HG02870 (cell line): ENCODE data around the gene TRDN.
"Not testable (repeated sequence)": the region's sequence is repeated elsewhere in the genome, so short reads cannot be mapped to it uniquely, and the experiment has no call there.

Experiments used
- ATAC-seq: cut with Tn5 transposase; IDR thresholded peaks from one replicate; pipeline ENCODE4 v1.9.1; 2021; ENCODE audit warnings: mild to moderate bottlenecking, moderate library complexity; ENCODE audit not compliant: unreplicated experiment

Gene TRDN

DNA sequence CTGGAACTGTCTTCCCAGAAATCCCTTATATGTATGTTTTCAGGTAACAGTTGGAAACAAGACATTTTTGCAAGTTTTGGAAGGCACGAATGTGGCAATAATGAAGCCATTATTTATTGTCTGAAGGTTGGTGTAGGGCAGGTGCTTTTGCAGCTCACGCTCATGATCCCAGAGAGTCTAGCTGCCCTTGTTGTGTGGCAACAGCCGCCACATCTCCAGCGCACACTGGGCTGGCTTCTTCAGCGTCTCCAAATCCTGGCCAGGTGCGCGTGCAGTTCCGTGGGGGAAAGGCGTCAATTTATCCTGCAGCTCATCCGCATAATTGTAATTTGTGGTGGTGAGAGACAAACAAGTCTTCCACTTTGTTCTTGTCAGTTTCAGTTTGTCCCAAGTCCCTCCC lies 71.2 kb downstream of the TRDN start:
- no peak for ATAC-seq

DNA sequence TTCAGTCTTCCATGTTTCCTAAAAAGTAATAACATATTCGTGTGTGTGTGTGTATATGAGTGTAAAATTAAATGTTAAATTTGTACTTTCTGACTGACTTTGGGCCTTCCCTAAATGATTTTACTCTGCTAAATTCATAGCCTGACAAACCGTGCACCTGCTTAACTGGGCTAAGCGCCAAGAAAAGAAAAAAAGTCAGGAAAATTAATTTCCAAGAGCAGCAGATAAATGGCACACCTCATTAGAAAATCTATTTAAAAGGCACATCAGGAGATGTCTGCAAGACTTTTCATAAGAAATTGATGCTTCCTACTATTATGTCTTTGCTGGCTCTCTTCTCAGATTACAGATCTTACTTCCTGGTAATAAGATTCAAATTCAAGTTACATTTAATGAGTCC lies 72.4 kb downstream of the TRDN start:
- no peak for ATAC-seq

DNA sequence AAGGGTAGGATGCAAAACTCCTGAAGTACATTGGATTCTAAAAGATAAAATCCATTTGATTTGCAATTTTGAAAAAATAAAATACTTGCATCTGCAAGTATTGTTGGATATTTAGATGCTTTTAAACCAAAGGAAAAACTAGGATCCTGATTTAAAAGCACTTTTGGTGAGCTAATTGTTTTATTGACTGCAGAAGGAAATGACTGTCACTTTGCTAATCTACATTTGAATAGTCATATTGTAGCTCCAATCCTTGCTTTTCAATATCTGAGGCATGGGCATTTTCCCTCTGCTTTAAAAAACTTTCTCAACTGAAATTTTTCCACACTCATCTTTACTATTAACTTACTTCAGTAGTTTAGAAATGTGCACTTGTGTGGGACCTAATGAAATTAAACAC lies 74.1 kb downstream of the TRDN start:
- ATAC-seq: no peak

DNA sequence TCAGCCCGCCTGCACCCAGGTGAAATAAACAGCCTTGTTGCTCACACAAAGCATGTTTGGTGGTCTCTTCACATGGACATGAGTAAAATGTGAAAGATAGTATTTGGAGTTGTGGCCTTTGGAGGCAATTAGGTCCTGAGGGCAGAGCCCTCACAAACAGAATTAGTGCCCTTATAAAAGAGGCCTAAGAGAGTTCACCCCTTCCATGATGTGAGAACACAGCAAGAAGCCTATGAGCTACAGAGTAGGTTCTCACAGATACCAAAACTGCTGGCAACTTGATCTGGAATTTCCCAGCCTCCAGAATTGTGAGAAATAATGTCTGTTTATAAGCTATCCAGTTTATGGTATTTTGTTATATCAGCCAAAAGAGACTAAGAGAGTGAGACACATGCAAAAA lies 74.5 kb downstream of the TRDN start:
- no peak for ATAC-seq

DNA sequence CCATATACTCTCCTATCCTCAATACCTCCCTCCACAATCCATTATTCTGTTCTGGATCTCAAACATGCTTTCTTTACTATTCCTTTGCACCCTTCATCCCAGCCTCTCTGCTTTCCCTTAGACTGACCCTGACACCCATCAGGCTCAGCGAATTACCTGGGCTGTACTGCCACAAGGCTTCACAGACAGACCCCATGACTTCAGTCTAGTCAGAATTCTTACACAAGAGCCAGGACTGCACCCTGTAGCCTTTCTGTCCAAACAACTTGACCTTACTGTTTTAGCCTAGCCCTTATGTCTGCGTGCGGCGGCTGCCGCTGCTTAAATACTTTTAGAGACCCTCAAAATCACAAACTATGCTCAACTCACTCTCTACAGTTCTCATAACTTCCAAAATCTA lies 76.9 kb downstream of the TRDN start:
- not testable (repeated sequence) for ATAC-seq

DNA sequence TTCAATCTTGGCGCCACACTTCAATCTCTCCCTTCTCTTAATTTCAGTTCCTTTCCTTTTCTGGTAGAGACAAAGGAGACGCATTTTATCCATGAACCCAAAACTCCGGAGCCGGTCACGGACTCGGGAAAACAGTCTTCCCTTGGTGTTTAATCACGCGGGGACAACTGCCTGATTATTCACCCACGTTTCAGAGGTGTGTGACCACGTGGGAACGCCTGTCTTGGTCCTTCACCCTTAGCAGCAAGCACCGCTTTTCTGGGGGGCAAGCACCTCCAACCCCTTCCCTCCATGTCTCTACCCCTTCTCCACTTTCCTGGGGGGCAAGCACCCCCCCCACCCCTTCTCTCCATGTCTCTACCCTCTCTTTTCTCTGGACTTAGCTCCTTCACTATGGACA lies 79.3 kb downstream of the TRDN start:
- not testable (repeated sequence) for ATAC-seq

DNA sequence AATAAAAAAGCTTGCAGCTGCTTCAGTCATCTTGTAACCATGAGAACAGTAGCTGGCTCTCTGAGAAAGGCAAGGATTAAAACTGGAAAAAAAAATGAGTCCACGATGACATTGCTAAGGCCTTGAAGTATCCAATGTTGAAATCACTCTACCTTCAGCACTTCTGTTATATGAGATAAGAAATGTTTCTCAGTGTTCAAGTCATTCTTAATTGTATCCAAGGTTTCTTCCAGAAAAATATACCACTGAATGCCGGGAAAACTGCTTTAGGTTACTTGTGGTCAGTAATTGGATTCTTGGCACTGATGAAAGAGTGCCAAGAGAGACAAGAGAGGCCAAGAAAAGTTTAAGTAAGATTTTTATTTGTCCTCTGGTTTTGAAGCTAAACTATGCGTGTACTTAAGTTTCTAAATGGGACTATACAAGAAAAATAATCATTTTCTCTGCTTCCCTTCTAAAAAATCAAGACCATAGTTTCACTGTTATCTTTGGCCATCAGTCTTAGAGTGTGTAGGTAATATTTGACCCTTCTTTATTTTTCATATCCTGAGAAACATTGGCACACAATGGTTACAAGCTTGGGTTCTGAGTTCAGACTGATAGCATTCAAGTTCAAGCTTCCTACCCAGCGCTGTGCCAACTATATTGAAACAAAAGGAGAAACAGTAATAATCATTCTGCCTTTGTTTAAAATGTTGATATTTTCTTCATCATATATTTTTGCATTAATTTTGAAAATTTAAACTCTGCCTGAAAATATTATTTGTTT lies 84.6 kb downstream of the TRDN start:
- ATAC-seq: no peak

DNA sequence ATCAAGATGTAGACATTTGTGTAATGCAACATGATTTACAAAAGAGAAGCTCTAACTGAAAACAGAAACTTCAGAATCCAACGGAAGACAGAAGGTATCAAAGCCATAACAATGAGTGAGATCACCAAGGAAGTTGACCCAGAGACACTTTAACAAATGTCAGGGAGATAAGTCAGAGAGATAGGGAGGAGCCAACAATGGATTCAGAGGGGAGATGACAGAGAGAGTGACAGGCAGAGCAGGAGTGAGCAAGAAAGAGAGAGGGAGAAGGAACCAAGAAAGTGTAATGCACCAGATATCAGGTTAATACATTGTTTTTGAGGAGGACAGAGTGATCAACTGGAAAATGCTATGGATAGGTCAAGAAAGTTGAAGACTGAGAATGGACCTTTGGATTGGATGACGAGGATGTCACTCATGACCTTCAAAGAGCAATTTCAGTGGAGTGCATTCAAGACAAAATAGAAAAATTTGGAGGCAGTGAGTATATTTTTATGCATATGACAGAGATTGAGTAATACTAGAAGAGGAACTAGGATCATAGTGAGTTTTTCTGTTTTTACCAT lies 86.6 kb downstream of the TRDN start:
- no peak for ATAC-seq

DNA sequence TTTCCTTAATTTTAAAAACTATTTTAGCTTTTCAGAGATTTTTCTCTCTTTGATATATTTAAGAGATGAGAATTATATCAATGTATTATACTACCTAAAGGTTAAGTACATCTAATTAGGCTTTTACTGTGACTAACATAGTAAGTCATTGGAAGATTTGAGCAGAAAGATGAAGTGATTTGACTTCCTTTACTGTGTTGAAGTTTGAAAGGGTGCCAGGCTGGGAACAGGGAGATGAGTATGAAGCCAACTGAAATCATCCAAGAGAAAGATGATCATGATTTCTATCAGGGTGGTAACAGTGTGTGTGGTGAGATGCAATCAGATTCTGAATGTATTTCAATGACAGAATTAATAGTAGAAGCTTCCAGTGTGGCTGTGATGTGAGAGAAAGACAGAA lies 87.3 kb downstream of the TRDN start:
- ATAC-seq: no peak

DNA sequence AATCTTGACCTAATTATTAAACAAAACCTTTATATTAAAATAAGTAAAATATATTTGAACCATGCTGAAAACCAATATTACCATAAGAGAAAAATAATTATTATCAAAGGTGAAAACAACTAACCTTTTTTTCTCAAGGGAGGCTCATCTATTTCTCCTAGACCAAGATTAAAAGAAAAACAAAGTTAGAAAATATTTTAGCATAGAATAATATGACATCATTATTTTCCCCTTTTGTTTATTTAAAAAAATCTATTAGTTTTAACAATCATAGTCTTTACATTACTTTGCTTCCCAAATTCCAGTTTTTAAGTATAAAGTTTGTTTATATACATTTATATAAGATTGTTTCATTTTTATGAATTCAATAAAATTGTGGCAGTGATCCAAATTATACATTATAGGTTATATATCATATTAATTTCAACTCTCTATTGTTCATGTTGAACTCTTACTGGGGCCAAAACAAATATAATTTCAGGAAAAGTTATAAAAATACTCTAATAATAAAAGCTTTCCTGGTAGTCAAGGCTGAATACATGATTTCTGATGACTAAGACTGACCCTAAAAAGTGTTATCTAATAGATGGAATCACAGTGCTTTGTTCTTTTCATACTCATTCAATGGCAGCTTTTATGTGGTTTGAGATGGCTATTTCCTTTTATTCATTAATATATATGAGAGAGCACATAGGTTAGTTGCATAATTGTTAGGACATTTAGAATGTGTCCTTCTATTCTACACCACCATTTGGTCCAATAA lies 89.4 kb downstream of the TRDN start:
- ATAC-seq: no peak

DNA sequence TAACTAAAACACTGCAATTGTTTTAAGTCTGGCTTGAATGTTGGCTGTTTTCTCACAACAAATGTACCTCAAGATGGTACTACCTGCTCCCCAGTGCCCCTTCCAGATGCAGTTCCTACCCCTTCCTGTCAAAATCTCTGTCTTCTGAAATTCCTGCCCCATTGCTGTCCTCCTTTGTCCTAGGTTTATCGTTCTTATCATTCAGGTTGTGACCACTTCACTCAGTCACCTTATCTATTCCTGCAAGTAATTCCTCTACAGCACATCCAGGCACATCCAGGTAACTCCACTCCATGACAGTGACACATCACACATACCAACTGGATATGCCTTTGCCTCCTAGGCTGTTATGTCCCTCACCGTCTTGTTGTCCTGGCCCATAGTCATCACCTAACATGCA lies 90.2 kb downstream of the TRDN start:
- ATAC-seq: no peak

DNA sequence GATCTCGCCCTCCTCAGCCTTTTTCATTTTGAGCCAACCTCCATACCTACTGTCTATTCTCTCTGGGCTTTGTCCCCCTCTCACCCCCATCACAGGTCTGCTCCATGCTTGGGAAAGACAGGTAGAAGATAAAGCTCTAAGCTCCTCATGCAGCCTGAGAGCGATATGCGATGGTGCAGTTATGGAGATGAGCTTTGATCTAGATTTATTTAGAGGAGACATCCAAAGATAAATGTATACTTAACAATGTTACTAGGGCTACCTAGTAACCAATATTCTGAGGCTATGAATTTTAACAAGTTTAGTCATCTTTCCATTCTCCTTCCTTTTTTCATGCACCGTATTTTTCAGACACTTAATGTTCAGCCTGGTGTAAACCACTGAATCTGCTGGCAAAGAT lies 95.3 kb downstream of the TRDN start:
- no peak for ATAC-seq

DNA sequence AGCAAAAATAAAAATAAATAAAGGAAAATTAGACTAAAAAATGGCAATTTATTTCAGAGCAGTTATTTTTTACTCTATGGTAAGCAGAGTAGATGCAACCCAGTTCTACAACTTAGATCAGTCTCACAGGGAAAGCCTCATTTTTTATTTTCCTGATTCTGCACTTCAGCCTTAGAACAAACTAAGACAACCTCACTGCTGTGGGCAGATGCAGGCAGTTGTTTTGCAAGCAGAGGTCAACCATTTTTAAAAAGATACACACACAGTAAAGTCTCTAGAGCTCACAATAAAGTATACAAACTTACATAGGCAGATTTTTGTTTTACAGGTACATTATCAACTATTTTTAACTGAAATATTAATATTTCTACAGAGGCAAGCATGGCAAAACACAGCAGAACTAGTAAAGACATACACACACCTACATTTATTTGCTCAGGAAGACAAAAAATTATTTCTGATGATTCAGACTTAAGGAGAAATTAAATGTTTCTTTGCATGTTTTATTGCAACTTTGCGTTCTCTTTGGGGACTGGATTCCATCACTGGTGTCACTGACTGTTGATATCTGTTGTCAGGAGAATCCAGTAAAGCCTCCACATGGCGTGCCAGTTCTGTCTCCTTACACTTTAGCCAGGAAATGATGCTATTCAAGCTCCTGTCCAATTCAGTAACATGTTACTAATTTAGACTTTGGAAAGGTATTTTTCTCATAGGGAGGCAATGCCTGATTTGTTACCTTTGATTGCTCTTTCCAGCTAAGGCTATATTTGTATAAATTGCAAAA lies 102.7 kb downstream of the TRDN start:
- ATAC-seq: no peak

DNA sequence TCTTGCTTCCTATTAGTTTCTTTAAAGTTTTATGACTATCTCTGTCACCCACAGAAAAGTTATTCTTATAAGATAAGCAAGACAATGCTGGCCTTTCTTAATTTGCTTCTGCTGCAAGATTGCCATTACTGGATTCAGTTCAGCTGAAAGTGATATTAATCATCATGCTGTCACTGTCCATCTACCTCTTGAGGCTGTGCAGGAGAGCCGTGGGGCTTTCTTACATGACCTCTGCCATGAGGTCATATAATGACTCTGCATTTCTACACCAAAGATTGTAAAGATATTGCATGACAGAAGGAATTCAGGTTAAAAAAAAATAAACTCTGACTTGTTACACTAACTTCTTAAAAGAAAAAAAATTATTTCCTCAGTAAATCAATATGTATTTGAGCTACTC lies 106.9 kb downstream of the TRDN start:
- no peak for ATAC-seq

DNA sequence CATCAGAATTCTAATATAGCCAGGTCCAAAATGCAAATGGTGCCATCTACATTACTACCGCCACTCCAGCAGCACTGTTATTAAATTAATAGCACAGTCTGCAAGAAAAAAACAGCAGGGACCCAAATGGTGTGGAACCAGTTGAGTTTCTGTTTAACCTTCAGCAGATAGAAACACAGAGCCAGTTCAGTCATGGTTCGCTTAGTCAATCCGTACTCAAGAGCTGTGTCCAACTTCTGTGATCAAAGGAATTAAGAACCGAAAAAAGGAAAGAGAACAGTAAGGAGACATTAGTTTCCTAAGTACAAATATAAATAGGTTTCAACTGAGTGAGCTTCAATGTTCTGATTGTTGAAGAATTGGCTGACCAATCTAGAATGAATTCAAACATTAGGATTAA lies 107.7 kb downstream of the TRDN start:
- ATAC-seq: no peak

DNA sequence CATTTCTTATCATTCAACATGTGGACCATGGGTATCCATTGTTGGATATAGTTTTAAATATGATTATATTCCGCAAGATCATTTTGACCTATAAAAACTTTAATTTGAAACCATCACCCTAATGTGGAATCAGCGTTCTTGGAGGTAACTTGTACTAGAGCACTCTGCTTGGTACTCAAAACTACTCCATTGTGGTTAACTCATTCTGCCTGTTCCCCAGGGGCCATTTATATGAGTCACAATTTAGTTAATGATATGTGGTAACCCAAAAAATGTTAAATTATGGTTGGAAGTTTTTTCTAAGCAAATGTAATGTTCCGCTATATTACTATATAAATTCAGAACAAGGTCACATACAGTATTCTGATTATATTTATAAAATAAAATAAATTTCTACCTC lies 109.3 kb downstream of the TRDN start:
- no peak for ATAC-seq

DNA sequence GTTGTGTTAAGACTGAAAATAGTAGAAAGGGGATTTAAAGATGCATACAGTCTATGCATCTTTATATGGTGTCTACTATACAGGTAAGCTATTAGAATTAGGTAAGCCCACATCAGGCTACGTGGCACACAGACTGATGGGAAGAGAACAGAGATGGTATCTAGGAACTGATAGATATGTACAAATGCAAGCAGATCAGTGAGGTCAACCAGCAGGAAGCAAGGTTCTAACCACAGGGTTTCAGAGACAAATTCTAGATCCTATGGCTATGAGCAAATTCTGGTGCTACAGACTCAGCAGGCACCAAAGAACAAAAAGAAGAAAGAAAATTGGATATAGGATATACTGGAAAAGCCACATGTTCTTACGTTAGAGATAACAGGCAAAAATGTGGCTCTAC lies 110.6 kb downstream of the TRDN start:
- ATAC-seq: peak; percentile 50

DNA sequence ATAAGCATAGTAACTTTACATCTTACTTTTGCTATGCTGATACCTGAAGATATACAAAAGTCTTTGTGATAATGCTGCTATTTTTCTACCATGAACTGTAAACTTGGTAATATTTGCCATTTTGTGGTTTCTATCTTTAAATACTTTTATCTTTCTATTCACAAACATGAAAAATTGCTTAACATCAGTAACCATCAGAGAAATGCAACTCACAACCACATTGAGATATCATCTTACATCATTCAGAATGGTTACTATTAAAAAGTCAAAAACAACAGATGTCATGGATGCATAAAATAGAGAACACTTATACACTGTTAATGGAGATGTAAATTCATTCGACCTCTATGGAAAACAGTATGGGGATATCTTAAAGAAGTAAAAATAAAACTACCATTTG lies 112.0 kb downstream of the TRDN start:
- no peak for ATAC-seq

DNA sequence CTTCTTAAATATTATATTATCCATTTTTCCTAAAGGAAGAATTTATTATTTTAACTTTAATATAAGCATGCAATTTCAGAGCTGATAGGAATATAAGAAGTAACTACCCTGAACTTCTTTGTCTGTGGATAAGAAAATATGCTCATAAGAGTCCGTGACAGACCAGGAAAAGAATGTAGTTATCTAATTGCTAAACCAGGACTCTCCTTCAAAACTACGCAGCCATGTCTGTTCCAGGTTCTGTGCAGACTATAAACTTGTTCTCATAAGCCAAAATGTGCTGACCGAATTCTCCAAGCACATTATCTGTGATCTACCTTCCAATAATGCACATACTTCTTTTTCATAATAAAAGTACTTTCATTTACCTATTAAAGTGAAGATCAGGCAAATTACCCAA lies 116.5 kb downstream of the TRDN start:
- no peak for ATAC-seq

DNA sequence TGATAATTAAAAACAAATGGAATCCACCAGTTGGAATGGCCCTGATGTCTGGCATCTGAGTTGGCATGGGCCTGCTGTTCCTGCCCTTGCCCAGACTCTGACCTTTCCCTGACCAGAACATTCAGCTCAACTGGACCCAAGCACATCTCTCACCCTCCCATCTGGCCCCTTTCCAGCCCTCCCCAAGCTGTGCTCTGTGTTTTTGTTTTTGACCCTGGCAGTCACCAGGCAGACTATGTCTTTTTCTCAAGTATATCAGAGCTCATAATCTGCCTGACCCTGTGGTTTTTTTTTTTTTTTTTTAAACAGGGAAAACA lies 117.6 kb downstream of the TRDN start:
- ATAC-seq: no peak

DNA sequence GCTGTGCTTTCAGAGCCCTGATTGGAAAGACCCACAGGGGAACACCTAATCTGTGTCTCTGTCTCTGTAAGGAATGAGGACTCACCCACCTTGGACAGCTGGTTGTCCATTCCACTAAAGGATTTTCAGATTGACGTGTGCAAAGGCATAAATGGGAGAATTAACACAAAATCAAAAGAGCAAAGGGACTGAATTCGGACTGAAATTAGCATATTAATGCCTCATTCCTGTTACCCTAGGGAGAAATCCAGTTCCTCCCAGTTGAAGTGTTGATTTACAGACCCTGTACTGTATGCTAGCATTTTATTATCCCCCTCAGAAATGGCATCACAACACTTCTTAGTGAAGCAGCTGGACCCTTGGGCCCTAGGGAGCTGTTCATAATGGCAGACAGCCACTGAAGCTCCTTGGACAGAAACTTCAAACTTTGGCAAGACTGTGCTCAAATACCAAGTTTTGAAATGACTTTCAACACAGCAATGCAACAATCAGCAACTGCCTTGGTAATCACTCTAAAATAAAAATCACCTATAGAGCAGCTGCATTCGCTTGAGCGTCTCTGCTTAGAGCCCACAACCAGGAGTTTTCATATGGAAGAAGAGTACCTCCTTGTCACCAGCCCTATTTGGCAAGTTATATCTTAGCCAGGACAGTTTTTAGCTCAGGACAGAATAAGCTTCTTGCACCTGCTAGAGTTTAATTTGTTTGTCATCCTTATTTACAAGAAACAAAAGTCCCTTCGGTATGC lies 118.1 kb downstream of the TRDN start:
- no peak for ATAC-seq
